ENCODE data around the gene CNTNAP2. TPM values are rescaled to one million over a fixed set of nuclear protein-coding genes. Genes with fewer than 3 reads are reported as not detected.

The CNTNAP2 gene
- total and polyA plus RNA-seq, 2 of the 8 experiments (the other 6 are each of a cell fraction or from before 2014, with no cell fraction given), result 27.9 to 71.0 TPM

- TF ChIP-seq CHD7 (IDR thresholded peaks at IDR 0.05; ENCODE audit: insufficient replicate concordance, low read length) (no peak), TEAD4 (IDR thresholded peaks at IDR 0.05; ENCODE audit: low read depth, low read length) (no peak), RAD21 (IDR thresholded peaks at IDR 0.05 in 1 of 2, conservative IDR thresholded peaks at IDR 0.05 in 1 of 2; ENCODE audit: low read depth in 2 of 2, low read length in 2 of 2) (no peak; a peak in 1 of 4 replicates), SRF (IDR thresholded peaks at IDR 0.05; ENCODE audit: low read depth, low read length) (no peak), ASH2L (IDR thresholded peaks at IDR 0.05; ENCODE audit: low read length) (no peak), EGR1 (IDR thresholded peaks at IDR 0.05; ENCODE audit: borderline replicate concordance, low read depth, low read length) (no peak), MAX (IDR thresholded peaks at IDR 0.05) (no peak), ATF3 (IDR thresholded peaks at IDR 0.05; ENCODE audit: insufficient read depth, low read depth, low read length) (no peak), BRCA1 (IDR thresholded peaks at IDR 0.05; ENCODE audit: low read depth, low read length) (no peak), NANOG (IDR thresholded peaks at IDR 0.05; ENCODE audit: insufficient read depth, low read depth, low read length, poor library complexity, severe bottlenecking) (no peak), SP1 (IDR thresholded peaks at IDR 0.05; ENCODE audit: low read depth, low read length) (no peak)
Measured at GRCh38 chr7:146331369-146331768, 214.8 kb downstream of the CNTNAP2 start (continued).
